BE2C (cell line): ENCODE results near the gene CTSD.

ENCODE experiments used
- DNase-seq: peaks from one replicate; pipeline ENCODE4 v3.0.0-alpha.2; 2020
- H3K27me3 ChIP-seq: fragments of 250-450 bp; sonication (Bioruptor Pico); 2 replicates; pipeline ENCODE4 v1.5.1; 2020; ENCODE audit warnings: mild to moderate bottlenecking
- H3K36me3 ChIP-seq: fragments of 250-450 bp; sonication (Bioruptor Pico); 2 replicates; pipeline ENCODE4 v1.5.1; 2020; ENCODE audit warnings: mild to moderate bottlenecking
- H3K4me1 ChIP-seq: fragments of 250-450 bp; sonication (Bioruptor Pico); 2 replicates; pipeline ENCODE4 v1.5.1; 2020
- H3K4me3 ChIP-seq: 2 replicates; pipeline ENCODE4 v1.5.1; 2011; ENCODE audit warnings: low read depth, low read length
- H3K9me3 ChIP-seq: fragments of 250-450 bp; sonication (Bioruptor Pico); 2 replicates; pipeline ENCODE4 v1.5.1; 2020
- TF ChIP-seq, protein P1 (sequence below): IDR thresholded peaks from 2 replicates; pipeline ENCODE4 v1.5.1; 2012; ENCODE audit warnings: mild to moderate bottlenecking, low read depth, low read length

CTSD gene

DNA sequence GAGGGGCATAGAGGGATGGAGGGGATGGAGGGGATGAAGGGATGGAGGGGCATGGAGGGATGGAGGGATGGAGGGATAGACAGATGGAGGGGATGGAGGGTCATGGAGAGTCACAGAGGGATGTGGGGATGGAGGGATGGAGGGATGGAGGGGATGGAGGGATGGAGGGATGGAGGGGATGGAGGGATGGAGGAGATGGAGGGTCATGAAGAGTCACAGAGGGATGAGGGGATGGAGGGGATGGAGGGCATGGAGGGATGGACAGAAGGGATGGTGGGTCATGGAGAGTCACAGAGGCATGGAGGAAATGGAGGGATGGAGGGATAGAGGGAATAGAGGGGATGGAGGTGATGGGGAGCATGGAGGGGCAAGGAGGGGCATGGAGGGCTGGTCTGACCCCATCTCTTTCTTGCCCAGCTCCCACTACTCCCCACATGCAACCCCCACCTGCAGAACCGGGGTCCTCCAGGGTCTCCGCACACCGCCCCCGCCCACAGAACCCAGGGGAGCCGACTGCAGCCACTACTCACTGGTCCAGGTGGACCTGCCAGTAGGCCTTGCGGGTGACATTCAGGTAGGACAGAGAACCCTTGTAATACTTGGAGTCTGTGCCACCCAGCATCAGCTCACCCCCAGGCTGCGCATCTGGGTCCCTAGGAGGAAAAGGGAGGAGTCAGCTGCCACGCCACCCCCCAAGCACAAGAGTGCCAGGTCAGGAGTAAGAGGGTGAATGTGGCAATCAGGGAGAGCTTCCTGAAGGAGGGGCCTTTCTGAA is 9.2 kb downstream of the CTSD start:
- peaks cover 4% of the 10 kb centered on the region for H3K27me3 ChIP-seq
- no peaks in the 10 kb centered on the region for H3K9me3 ChIP-seq
- no peak overlapping the region for H3K4me3 ChIP-seq
- TF ChIP-seq, protein P1, sequence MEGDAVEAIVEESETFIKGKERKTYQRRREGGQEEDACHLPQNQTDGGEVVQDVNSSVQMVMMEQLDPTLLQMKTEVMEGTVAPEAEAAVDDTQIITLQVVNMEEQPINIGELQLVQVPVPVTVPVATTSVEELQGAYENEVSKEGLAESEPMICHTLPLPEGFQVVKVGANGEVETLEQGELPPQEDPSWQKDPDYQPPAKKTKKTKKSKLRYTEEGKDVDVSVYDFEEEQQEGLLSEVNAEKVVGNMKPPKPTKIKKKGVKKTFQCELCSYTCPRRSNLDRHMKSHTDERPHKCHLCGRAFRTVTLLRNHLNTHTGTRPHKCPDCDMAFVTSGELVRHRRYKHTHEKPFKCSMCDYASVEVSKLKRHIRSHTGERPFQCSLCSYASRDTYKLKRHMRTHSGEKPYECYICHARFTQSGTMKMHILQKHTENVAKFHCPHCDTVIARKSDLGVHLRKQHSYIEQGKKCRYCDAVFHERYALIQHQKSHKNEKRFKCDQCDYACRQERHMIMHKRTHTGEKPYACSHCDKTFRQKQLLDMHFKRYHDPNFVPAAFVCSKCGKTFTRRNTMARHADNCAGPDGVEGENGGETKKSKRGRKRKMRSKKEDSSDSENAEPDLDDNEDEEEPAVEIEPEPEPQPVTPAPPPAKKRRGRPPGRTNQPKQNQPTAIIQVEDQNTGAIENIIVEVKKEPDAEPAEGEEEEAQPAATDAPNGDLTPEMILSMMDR: no peak
- H3K4me1 ChIP-seq: peaks cover 7% of the 10 kb centered on the region; the same call in 1 of the 2 replicates
- no peaks in the 10 kb centered on the region for H3K36me3 ChIP-seq
- no peak for DNase-seq

DNA sequence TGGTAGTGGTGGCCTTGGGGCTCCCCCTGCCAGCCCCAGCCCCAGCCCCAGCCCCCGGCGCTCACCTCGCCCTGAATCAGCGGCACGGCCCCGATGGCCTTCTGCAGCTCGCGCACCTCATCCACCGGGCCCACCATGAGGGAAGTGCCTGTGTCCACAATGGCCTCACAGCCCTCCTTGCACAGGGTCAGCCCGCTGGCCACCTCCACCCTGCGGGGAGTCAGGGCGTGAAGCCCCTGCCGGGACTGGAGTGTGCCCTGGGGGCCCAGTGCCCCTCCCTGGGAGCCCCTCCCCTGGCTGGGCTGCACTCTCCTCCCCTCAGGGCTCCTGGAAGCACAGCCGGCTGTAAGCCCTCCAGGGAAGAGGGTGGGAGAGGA is 9.8 kb downstream of the CTSD start:
- H3K36me3 ChIP-seq: no peaks in the 10 kb centered on the region
- no peak for DNase-seq
- no peaks in the 10 kb centered on the region for H3K9me3 ChIP-seq
- no peak overlapping the region for H3K4me3 ChIP-seq
- peaks cover 7% of the 10 kb centered on the region; the same call in 1 of the 2 replicates for H3K4me1 ChIP-seq
- H3K27me3 ChIP-seq: peaks cover 9% of the 10 kb centered on the region
- TF ChIP-seq, protein P1: no peak

GRCh38 chr11:1753229-1753928 is 10.3 kb downstream of the CTSD start:
- DNase-seq: no peak
- no peaks in the 10 kb centered on the region for H3K36me3 ChIP-seq
- H3K9me3 ChIP-seq: no peaks in the 10 kb centered on the region
- TF ChIP-seq, protein P1: no peak
- no peak overlapping the region for H3K4me3 ChIP-seq
- H3K27me3 ChIP-seq: peaks cover 15% of the 10 kb centered on the region
- peaks cover 7% of the 10 kb centered on the region; the same call in 1 of the 2 replicates for H3K4me1 ChIP-seq

- Histone ChIP-seq H3K27me3 (peaks cover 20% of the 10 kb centered on the region), H3K4me1 (peaks cover 7% of the 10 kb centered on the region; the same call in 1 of the 2 replicates), H3K4me3 (no peak overlapping the region), H3K36me3 (no peaks in the 10 kb centered on the region), H3K9me3 (no peaks in the 10 kb centered on the region)
- DNase-seq: no peak
- TF ChIP-seq, protein P1: no peak
These were observed 10.9 kb downstream of the CTSD start for GRCh38 chr11:1752907-1753228.

DNA sequence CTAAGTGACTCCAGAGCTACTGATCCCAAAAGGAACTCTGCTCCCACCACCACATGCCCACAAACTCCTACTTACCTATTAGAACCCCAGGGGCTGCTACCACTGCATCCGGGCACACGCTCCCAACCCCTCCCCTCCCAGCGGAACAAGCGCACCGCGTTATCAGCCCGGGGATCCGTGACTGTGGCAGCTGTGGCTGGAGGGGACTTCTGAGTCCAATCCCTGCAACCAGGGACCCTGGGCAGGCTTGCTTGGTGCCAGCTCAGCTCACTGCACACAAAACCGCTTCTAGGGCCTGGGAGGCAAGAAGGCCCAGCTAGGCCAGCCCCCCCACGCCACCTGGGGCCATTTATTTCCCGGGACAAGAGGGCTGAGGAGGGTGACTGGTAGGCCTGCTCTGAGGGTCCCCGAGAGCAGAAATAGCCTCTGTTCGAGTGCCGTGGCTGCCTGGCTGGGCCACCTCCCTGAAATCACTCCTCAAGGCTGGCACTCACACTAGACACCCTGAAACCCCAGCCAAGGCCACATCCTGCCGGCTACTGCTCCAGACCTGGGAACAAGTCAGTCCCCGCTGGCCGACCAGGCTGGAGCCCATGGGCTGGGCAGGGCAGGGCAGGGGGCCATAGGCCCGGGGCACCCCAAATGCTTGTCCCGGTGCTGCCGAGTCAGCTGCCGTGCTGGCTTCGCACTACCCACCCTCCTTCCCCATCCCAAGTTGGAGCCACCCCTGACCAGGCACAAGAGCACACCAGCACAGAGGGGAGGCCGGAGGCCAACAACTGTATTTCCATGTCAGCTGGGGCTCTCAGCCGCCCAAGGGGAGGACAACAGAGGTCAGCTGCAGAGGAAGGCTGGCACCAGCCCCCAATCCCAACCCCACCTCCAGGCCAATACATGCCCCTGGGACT is 11.5 kb downstream of the CTSD start:
- TF ChIP-seq, protein P1: no peak
- H3K4me1 ChIP-seq: peaks cover 7% of the 10 kb centered on the region; the same call in 1 of the 2 replicates
- H3K36me3 ChIP-seq: no peaks in the 10 kb centered on the region
- H3K27me3 ChIP-seq: peaks cover 22% of the 10 kb centered on the region
- H3K4me3 ChIP-seq: no peak overlapping the region
- no peaks in the 10 kb centered on the region for H3K9me3 ChIP-seq
- DNase-seq: peak; percentile 60
